Embryonic facial prominence (tissue), 1 donor: ENCODE results near the gene SDK1.
"Not testable (repeated sequence)": the region's sequence is repeated elsewhere in the genome, so short reads cannot be mapped to it uniquely, and the experiment has no call there.

Experiments
- DNase-seq: peaks from one replicate; pipeline ENCODE4 v3.0.0-alpha.2; 2016; ENCODE audit errors: extremely low spot score

The SDK1 gene

DNA sequence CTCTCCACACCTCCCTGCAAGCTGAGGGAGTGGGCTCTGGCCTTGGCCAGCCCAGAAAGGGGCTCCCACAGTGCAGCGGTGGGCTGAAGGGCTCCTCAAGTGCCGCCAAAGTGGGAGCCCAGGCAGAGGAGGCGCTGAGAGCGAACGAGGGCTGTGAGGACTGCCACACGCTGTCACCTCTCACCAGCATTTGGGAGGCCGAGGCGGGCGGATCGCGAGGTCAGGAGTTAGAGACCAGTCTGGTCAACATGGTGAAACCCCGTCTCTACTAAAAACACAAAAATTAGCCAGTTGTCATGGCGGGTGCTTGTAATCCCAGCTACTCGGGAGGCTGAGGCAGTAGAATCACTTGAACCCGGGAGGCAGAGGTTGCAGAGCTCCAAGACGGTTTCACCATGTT, 1013.3 kb downstream of the SDK1 start:
- not testable (repeated sequence) for DNase-seq
